ENCODE data around the gene GLTPD2. TPM values are rescaled to one million over a fixed set of nuclear protein-coding genes. Genes with fewer than 3 reads are reported as not detected.

GLTPD2 gene
- polyA plus RNA-seq, 2 donors, result 0.38 TPM; not detected in 1

DNA sequence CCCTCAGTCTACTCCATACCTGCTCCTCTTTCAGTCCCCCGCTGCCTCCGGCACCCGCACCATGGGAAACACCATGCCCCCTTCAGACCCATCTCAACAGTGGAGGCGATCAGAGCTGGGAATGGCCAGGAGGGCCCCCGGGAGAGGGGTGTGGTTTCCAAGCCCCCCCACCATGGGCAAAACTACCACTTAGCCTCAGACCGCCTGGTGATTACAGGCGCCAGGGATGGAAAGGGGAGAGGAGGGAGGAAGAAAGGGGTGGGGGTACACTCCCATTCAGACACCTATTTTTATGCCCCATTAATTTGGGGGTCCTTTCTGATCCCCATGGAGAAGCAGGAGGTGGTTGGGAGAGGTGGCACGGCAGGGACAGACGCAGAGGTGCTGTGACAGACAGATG, 13.5 kb downstream of the GLTPD2 start, which contains the start of gene C17orf114:
Gene C17orf114 (minus strand): TSS at position 101 of the 400 bp plus-strand sequence.
- no peak within 1 kb of the TSS for H3K27ac ChIP-seq (ENCODE audit: low read depth in 2 of 2, low read length in 1 of 2)
- no peak within 1 kb of the TSS for H3K4me3 ChIP-seq (ENCODE audit: low read depth in 1 of 2, low read length in 2 of 2)
- WGBS, 2 donors, result 85 to 86% methylated on average over 9 of the region's 9 CpGs
- H3K9me3 ChIP-seq (ENCODE audit: control insufficient read depth in 2 of 2, insufficient read depth in 1 of 2, low read depth in 1 of 2, low read length in 1 of 2), result no peaks in the 10 kb centered on the region
- H3K4me1 ChIP-seq (ENCODE audit: control insufficient read depth in 2 of 2, insufficient read depth in 2 of 2, low read length in 1 of 2), result no peaks in the 10 kb centered on the region
- H3K27me3 ChIP-seq (ENCODE audit: control insufficient read depth in 1 of 2, insufficient read depth in 2 of 2, low read length in 2 of 2), result no peaks in the 10 kb centered on the region
- peaks cover 7 to 9% of the 10 kb centered on the region in 2 donors for H3K36me3 ChIP-seq (ENCODE audit: control insufficient read depth in 2 of 2, insufficient read depth in 2 of 2, low read length in 1 of 2)

DNA sequence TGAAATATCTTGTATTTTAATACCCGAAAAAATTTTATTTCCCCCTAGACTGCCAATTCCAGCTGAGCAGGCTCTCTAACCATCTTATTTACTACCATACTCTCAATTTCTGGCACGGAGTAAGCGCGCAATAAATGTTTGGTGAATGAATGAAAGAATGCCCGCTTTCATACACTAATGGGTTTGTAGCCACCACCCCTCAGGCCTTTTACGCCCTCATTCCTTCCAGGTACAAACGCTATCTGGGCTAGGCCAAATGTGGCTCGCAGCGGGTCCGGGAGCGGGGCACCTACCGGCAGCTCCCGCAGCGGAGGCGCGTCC, 17.7 kb downstream of the GLTPD2 start:
- Histone ChIP-seq H3K4me1 (ENCODE audit: control insufficient read depth in 2 of 2, insufficient read depth in 2 of 2, low read length in 1 of 2) (peaks cover 0 to 16% of the 10 kb centered on the region in 2 donors), H3K27ac (ENCODE audit: low read depth in 2 of 2, low read length in 1 of 2) (peak overlapping the region; percentile 45 to 57), H3K4me3 (ENCODE audit: low read depth in 1 of 2, low read length in 2 of 2) (peak overlapping the region; percentile 82 to 88), H3K27me3 (ENCODE audit: control insufficient read depth in 1 of 2, insufficient read depth in 2 of 2, low read length in 2 of 2) (no peaks in the 10 kb centered on the region), H3K36me3 (ENCODE audit: control insufficient read depth in 2 of 2, insufficient read depth in 2 of 2, low read length in 1 of 2) (peaks cover 4 to 14% of the 10 kb centered on the region in 2 donors), H3K9me3 (ENCODE audit: control insufficient read depth in 2 of 2, insufficient read depth in 1 of 2, low read depth in 1 of 2, low read length in 1 of 2) (peaks cover 0 to 2% of the 10 kb centered on the region in 2 donors)
- WGBS, 2 donors, result 2 to 3% methylated on average over 16 of the region's 16 CpGs

DNA sequence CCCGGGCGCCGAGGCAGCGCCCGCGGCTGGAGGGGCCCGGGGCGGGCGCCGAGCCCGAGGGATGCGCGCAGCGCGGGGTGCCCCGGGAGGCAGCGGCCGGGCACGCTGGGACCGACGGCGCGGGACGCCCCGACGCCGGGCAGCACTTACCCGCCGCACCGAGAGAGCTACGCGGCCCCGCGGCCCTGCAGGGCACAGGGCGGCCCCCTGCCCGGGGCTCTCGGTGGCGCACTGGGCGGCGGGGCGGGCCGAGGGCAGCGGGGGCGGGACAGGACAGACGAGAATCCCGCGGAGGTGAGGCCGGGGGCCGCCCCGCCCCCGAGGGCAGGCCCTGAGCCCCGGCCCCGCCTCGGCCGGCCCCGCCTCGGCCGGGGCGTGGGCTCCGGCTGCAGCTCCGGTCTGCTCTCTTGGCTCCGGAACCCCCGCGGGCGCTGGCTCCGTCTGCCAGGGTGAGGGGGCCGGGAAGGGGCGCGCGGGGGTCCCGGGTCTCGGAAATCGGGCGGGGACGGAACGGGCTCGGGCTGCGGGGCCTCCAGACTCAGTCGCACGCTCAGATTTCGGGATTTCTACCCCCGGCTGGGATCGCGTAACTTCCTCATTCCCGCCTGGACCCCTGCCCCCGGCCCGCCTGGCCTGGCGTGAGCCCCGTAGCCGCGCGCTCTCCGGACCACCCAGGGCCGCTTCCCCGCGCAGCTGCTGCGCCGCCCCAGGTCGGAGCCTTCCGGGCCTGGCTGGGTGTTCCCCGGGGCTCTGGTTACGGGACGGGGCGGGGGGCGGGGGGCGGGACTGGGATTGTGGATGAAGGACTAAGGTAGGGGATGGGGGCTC, 18.2 kb downstream of the GLTPD2 start, which contains the start of gene PLD2:
Gene PLD2 (plus strand): TSS at position 376 of the 828 bp plus-strand sequence. CDS start 621 bp downstream, outside the sequence.
- 1% methylated on average over 61 to 106 of the region's 106 CpGs for WGBS, 2 donors
- H3K9me3 ChIP-seq (ENCODE audit: control insufficient read depth in 2 of 2, insufficient read depth in 1 of 2, low read depth in 1 of 2, low read length in 1 of 2), result peaks cover 0 to 2% of the 10 kb centered on the region in 2 donors
- H3K27me3 ChIP-seq (ENCODE audit: control insufficient read depth in 1 of 2, insufficient read depth in 2 of 2, low read length in 2 of 2), result no peaks in the 10 kb centered on the region
- peak within 1 kb of the TSS; percentile 65 to 77 for H3K27ac ChIP-seq (ENCODE audit: low read depth in 2 of 2, low read length in 1 of 2)
- peaks cover 4 to 14% of the 10 kb centered on the region in 2 donors for H3K36me3 ChIP-seq (ENCODE audit: control insufficient read depth in 2 of 2, insufficient read depth in 2 of 2, low read length in 1 of 2)
- peak within 1 kb of the TSS; percentile 82 to 88 for H3K4me3 ChIP-seq (ENCODE audit: low read depth in 1 of 2, low read length in 2 of 2)
- H3K4me1 ChIP-seq (ENCODE audit: control insufficient read depth in 2 of 2, insufficient read depth in 2 of 2, low read length in 1 of 2), result peaks cover 0 to 16% of the 10 kb centered on the region in 2 donors

DNA sequence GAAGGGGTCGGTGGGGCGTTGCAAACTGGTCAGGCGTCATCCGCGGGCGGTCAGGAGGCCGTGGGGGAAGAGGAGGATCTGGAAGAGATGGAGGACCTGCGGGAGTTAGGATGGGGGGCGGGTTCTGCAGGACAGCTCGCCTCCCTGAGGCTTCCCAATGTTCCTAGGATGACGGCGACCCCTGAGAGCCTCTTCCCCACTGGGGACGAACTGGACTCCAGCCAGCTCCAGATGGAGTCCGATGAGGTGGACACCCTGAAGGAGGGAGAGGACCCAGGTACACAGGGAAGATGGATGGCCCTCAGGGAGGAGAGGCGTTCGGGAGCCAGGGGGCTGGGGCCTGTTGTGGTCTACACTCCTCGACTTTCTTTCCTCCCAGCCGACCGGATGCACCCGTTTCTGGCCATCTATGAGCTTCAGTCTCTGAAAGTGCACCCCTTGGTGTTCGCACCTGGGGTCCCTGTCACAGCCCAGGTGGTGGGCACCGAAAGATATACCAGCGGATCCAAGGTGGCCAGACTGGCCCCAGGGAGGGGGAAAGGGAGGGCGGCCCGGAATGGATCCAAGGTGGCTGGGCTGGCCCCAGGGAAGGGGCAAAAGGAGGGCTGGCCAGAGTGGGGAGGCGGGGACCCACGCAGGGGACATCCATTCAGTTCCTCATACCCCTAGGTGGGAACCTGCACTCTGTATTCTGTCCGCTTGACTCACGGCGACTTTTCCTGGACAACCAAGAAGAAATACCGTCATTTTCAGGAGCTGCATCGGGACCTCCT, 19.0 kb downstream of the GLTPD2 start:
- no peaks in the 10 kb centered on the region for H3K27me3 ChIP-seq (ENCODE audit: control insufficient read depth in 1 of 2, insufficient read depth in 2 of 2, low read length in 2 of 2)
- peaks cover 0 to 16% of the 10 kb centered on the region in 2 donors for H3K4me1 ChIP-seq (ENCODE audit: control insufficient read depth in 2 of 2, insufficient read depth in 2 of 2, low read length in 1 of 2)
- peaks cover 4 to 14% of the 10 kb centered on the region in 2 donors for H3K36me3 ChIP-seq (ENCODE audit: control insufficient read depth in 2 of 2, insufficient read depth in 2 of 2, low read length in 1 of 2)
- peak overlapping the region; percentile 12 to 65 for H3K27ac ChIP-seq (ENCODE audit: low read depth in 2 of 2, low read length in 1 of 2)
- peak overlapping the region; percentile 82 to 88 for H3K4me3 ChIP-seq (ENCODE audit: low read depth in 1 of 2, low read length in 2 of 2)
- H3K9me3 ChIP-seq (ENCODE audit: control insufficient read depth in 2 of 2, insufficient read depth in 1 of 2, low read depth in 1 of 2, low read length in 1 of 2), result peaks cover 0 to 2% of the 10 kb centered on the region in 2 donors
- WGBS, 2 donors, result 21 to 25% methylated on average over 32 of the region's 32 CpGs

DNA sequence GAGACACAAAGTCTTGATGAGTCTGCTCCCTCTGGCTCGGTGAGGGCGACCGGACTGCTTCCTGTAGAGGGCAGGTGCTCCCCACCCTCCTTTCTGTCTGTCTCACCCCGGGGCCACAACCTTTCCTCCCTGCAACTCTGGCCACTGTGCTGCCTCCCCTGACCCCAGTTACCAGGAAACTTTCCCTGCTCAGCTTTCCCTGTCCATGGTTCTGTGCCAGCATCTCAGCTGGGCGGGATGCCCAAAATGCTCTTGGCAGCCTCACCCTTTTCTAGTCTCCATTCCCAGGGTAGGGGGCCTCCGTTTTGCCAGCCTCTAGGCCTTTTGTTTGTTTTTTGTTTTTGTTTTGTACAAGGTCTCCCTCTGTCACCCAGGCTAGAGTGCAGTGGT, 19.6 kb downstream of the GLTPD2 start:
- H3K36me3 ChIP-seq (ENCODE audit: control insufficient read depth in 2 of 2, insufficient read depth in 2 of 2, low read length in 1 of 2), result peaks cover 4 to 14% of the 10 kb centered on the region in 2 donors
- peaks cover 0 to 2% of the 10 kb centered on the region in 2 donors for H3K9me3 ChIP-seq (ENCODE audit: control insufficient read depth in 2 of 2, insufficient read depth in 1 of 2, low read depth in 1 of 2, low read length in 1 of 2)
- H3K4me3 ChIP-seq (ENCODE audit: low read depth in 1 of 2, low read length in 2 of 2), result peak overlapping the region; percentile 82 to 88
- WGBS, 2 donors, result 21 to 41% methylated on average over 6 of the region's 6 CpGs
- no peaks in the 10 kb centered on the region for H3K27me3 ChIP-seq (ENCODE audit: control insufficient read depth in 1 of 2, insufficient read depth in 2 of 2, low read length in 2 of 2)
- H3K4me1 ChIP-seq (ENCODE audit: control insufficient read depth in 2 of 2, insufficient read depth in 2 of 2, low read length in 1 of 2), result peaks cover 0 to 16% of the 10 kb centered on the region in 2 donors
- H3K27ac ChIP-seq (ENCODE audit: low read depth in 2 of 2, low read length in 1 of 2), result peak overlapping the region; percentile 21 to 65

DNA sequence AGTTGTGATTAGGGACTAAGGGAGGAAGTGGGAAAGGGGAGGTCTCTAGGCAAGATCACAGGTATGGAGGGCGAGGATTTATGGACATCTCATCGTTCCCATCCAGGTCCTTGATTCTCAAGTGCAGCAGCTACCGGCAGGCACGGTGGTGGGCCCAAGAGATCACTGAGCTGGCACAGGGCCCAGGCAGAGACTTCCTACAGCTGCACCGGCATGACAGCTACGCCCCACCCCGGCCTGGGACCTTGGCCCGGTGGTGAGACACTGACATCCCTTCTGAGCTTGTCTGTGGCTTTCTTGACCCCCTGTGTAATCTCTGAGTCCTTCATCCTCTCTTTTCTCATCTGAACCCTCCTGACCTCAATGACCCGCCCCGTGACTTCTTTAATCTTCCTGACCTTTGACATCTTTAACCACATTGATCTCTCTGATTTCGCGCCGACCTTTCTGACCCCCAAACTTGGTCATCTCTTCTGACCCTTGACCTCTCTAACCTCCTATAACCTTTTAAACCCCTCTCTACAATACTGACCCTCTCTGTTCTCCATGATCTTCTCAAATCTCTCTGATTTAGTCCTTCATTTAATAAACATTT, 22.0 kb downstream of the GLTPD2 start:
- peaks cover 0 to 2% of the 10 kb centered on the region in 2 donors for H3K9me3 ChIP-seq (ENCODE audit: control insufficient read depth in 2 of 2, insufficient read depth in 1 of 2, low read depth in 1 of 2, low read length in 1 of 2)
- peak overlapping the region; percentile 34 to 81 for H3K27ac ChIP-seq (ENCODE audit: low read depth in 2 of 2, low read length in 1 of 2)
- H3K27me3 ChIP-seq (ENCODE audit: control insufficient read depth in 1 of 2, insufficient read depth in 2 of 2, low read length in 2 of 2), result no peaks in the 10 kb centered on the region
- peaks cover 9 to 29% of the 10 kb centered on the region in 2 donors for H3K36me3 ChIP-seq (ENCODE audit: control insufficient read depth in 2 of 2, insufficient read depth in 2 of 2, low read length in 1 of 2)
- peaks cover 0 to 16% of the 10 kb centered on the region in 2 donors for H3K4me1 ChIP-seq (ENCODE audit: control insufficient read depth in 2 of 2, insufficient read depth in 2 of 2, low read length in 1 of 2)
- WGBS, 2 donors, result 65 to 76% methylated on average over 13 of the region's 13 CpGs
- H3K4me3 ChIP-seq (ENCODE audit: low read depth in 1 of 2, low read length in 2 of 2), result no peak overlapping the region

DNA sequence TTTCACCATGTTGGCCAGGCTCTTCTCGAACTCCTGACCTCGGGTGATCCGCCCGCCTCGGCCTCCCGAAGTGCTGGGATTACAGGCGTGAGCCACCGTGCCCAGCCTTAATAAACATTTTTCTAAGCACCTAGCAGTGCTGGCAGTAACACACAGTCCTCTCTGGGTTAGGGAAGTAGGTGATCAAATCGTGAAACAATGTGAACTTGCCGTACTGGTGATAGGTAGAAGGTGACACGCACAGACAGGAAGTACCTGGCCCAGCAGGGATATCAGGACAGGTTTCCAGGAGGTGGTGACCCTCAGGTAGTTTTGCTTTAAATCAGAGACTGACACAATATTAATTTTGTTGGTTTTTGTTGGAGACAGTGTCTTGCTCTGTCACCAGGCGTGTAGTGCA, 22.7 kb downstream of the GLTPD2 start:
- WGBS, 2 donors, result 77 to 84% methylated on average over 12 of the region's 12 CpGs
- Histone ChIP-seq H3K36me3 (ENCODE audit: control insufficient read depth in 2 of 2, insufficient read depth in 2 of 2, low read length in 1 of 2) (peaks cover 10 to 31% of the 10 kb centered on the region in 2 donors), H3K9me3 (ENCODE audit: control insufficient read depth in 2 of 2, insufficient read depth in 1 of 2, low read depth in 1 of 2, low read length in 1 of 2) (peaks cover 0 to 2% of the 10 kb centered on the region in 2 donors), H3K4me3 (ENCODE audit: low read depth in 1 of 2, low read length in 2 of 2) (no peak overlapping the region), H3K27me3 (ENCODE audit: control insufficient read depth in 1 of 2, insufficient read depth in 2 of 2, low read length in 2 of 2) (no peaks in the 10 kb centered on the region), H3K4me1 (ENCODE audit: control insufficient read depth in 2 of 2, insufficient read depth in 2 of 2, low read length in 1 of 2) (peaks cover 0 to 16% of the 10 kb centered on the region in 2 donors), H3K27ac (ENCODE audit: low read depth in 2 of 2, low read length in 1 of 2) (peak overlapping the region in 1 of 2 donors; percentile 74)

DNA sequence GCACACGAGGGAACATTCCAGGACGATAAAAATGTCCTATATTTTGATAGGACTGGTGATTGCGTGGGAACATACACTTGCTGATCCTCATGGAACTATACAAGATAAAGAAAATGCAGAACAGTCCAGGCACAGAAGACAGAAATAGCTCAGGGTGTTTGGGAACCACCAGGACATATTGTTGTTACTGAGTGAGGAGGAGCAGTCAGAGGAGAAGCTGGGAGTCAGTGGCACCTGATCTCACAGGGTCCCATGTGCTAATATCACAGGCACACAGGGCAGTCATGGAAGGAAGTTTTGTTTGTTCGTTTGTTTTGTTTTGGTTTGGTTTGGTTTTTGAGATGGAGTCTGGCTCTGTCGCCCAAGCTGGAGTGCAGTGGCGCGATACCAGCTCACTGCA, 23.9 kb downstream of the GLTPD2 start:
- H3K27ac ChIP-seq (ENCODE audit: low read depth in 2 of 2, low read length in 1 of 2), result no peak overlapping the region
- peaks cover 10 to 38% of the 10 kb centered on the region in 2 donors for H3K36me3 ChIP-seq (ENCODE audit: control insufficient read depth in 2 of 2, insufficient read depth in 2 of 2, low read length in 1 of 2)
- H3K4me3 ChIP-seq (ENCODE audit: low read depth in 1 of 2, low read length in 2 of 2), result no peak overlapping the region
- WGBS, 2 donors, result 90 to 91% methylated on average over 7 of the region's 7 CpGs
- H3K27me3 ChIP-seq (ENCODE audit: control insufficient read depth in 1 of 2, insufficient read depth in 2 of 2, low read length in 2 of 2), result no peaks in the 10 kb centered on the region
- H3K4me1 ChIP-seq (ENCODE audit: control insufficient read depth in 2 of 2, insufficient read depth in 2 of 2, low read length in 1 of 2), result peaks cover 0 to 15% of the 10 kb centered on the region in 2 donors
- peaks cover 0 to 2% of the 10 kb centered on the region in 2 donors for H3K9me3 ChIP-seq (ENCODE audit: control insufficient read depth in 2 of 2, insufficient read depth in 1 of 2, low read depth in 1 of 2, low read length in 1 of 2)

DNA sequence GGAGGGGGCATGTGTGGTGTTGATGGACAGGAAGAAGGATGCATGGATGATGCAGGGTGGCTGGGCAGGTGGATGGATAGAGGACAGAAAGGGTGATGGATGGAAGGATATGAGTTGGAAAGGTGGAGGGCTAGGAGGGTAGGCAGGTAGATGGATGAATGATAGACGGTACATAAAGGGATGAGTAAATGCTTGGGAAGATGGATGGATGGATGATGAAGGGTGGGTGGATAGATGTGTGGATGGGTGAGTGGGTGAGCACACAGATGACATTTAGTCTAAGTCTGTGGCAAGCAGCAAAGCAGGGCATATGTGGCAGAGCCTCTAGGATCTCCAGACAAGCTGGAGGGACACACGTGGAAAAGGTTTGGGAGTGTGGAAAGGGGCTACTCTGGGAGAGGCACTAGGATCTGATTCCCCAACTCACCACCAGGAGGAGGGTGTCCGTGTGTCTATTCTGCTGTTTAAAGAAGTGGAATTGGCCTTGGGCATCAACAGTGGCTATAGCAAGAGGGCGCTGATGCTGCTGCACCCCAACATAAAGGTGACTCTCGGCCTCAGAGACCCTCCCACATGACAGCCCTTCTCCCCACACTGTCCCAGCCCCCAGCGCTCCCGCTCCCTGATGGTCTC, 26.4 kb downstream of the GLTPD2 start:
- peaks cover 0 to 4% of the 10 kb centered on the region in 2 donors for H3K4me1 ChIP-seq (ENCODE audit: control insufficient read depth in 2 of 2, insufficient read depth in 2 of 2, low read length in 1 of 2)
- WGBS, 2 donors, result 84% methylated on average over 7 of the region's 7 CpGs
- no peak overlapping the region for H3K4me3 ChIP-seq (ENCODE audit: low read depth in 1 of 2, low read length in 2 of 2)
- no peaks in the 10 kb centered on the region for H3K27me3 ChIP-seq (ENCODE audit: control insufficient read depth in 1 of 2, insufficient read depth in 2 of 2, low read length in 2 of 2)
- H3K27ac ChIP-seq (ENCODE audit: low read depth in 2 of 2, low read length in 1 of 2), result no peak overlapping the region
- H3K36me3 ChIP-seq (ENCODE audit: control insufficient read depth in 2 of 2, insufficient read depth in 2 of 2, low read length in 1 of 2), result peaks cover 6 to 45% of the 10 kb centered on the region in 2 donors
- H3K9me3 ChIP-seq (ENCODE audit: control insufficient read depth in 2 of 2, insufficient read depth in 1 of 2, low read depth in 1 of 2, low read length in 1 of 2), result peaks cover 0 to 2% of the 10 kb centered on the region in 2 donors
